HUES6 (cell line): ENCODE data around the gene CD274.

Source experiments
- H3K27ac ChIP-seq: 2 replicates; pipeline ENCODE4 v1.7.0; 2013; ENCODE audit warnings: low read depth, mild to moderate bottlenecking, low read length, inconsistent platforms
- H3K27me3 ChIP-seq: 2 replicates; pipeline ENCODE4 v1.6.1; 2013; ENCODE audit warnings: low read length; ENCODE audit not compliant: control insufficient read depth, insufficient read depth
- H3K36me3 ChIP-seq: 2 replicates; pipeline ENCODE4 v1.6.1; 2013; ENCODE audit warnings: low read length; ENCODE audit not compliant: control insufficient read depth, insufficient read depth
- H3K4me1 ChIP-seq: 2 replicates; pipeline ENCODE4 v1.6.1; 2013; ENCODE audit warnings: low read length; ENCODE audit not compliant: control insufficient read depth, insufficient read depth
- H3K4me3 ChIP-seq: 2 replicates; pipeline ENCODE4 v1.5.1; 2013; ENCODE audit warnings: low read depth, low read length
- H3K9ac ChIP-seq: one replicate; pipeline ENCODE4 v1.6.1; 2013; ENCODE audit warnings: mild to moderate bottlenecking, low read length
- H3K9me3 ChIP-seq: 2 replicates; pipeline ENCODE4 v1.6.1; 2013; ENCODE audit warnings: low read depth, low read length; ENCODE audit not compliant: control insufficient read depth, insufficient read depth

Gene CD274

GRCh38 chr9:5500441-5501235 lies 50.3 kb downstream of the CD274 start:
- peaks cover 2% of the 10 kb centered on the region; the same call in 1 of the 2 replicates for H3K4me1 ChIP-seq
- H3K4me3 ChIP-seq = no peak overlapping the region
- H3K27ac ChIP-seq = no peak overlapping the region
- no peaks in the 10 kb centered on the region for H3K9me3 ChIP-seq
- no peak overlapping the region for H3K9ac ChIP-seq
- no peaks in the 10 kb centered on the region for H3K36me3 ChIP-seq
- H3K27me3 ChIP-seq = no peaks in the 10 kb centered on the region

- Histone ChIP-seq H3K9ac (no peak overlapping the region), H3K27ac (no peak overlapping the region), H3K36me3 (no peaks in the 10 kb centered on the region), H3K27me3 (no peaks in the 10 kb centered on the region), H3K4me3 (no peak overlapping the region), H3K4me1 (peaks cover 2% of the 10 kb centered on the region; the same call in 1 of the 2 replicates), H3K9me3 (no peaks in the 10 kb centered on the region)
Measured at GRCh38 chr9:5502553-5502952, 52.2 kb downstream of the CD274 start.

- peaks cover 6% of the 10 kb centered on the region; the same call in 1 of the 2 replicates for H3K4me1 ChIP-seq
- no peak overlapping the region for H3K27ac ChIP-seq
- H3K27me3 ChIP-seq = no peaks in the 10 kb centered on the region
- H3K36me3 ChIP-seq = no peaks in the 10 kb centered on the region
- H3K9ac ChIP-seq = no peak overlapping the region
- no peaks in the 10 kb centered on the region for H3K9me3 ChIP-seq
- no peak overlapping the region for H3K4me3 ChIP-seq
Measured at GRCh38 chr9:5509573-5509972, 59.2 kb downstream of the CD274 start.

DNA sequence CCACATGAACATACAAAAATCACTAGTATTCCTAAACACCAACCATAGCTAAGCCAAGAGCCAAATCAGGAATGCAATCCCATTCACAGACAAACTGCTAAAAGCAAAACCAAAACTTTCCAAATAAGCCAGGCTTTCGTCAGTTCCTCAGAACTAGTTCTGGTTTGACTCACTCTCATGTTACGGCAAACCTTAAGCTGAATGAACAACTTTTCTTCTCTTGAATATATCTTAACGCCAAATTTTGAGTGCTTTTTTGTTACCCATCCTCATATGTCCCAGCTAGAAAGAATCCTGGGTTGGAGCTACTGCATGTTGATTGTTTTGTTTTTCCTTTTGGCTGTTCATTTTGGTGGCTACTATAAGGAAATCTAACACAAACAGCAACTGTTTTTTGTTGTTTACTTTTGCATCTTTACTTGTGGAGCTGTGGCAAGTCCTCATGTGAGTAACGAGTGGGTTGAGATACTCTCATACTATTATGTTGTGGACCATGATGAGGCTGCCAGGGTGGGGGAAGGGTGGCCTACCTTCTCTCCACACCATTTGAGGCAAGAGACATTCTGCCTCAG lies 60.1 kb downstream of the CD274 start, which contains the start of gene PDCD1LG2:
TSS of gene PDCD1LG2 (plus strand) at position 172 of the 572 bp plus-strand sequence. CDS start 12,016 bp downstream, outside the sequence.
- Histone ChIP-seq H3K36me3 (no peaks in the 10 kb centered on the region), H3K4me3 (no peak within 1 kb of the TSS), H3K4me1 (peaks cover 6% of the 10 kb centered on the region; the same call in 1 of the 2 replicates), H3K27ac (no peak within 1 kb of the TSS), H3K27me3 (no peaks in the 10 kb centered on the region), H3K9me3 (no peaks in the 10 kb centered on the region), H3K9ac (no peak within 1 kb of the TSS)

GRCh38 chr9:5510989-5511388 lies 60.6 kb downstream of the CD274 start:
- no peak overlapping the region for H3K4me3 ChIP-seq

GRCh38 chr9:5511476-5511875 lies 61.1 kb downstream of the CD274 start:
- Histone ChIP-seq H3K4me3 (no peak overlapping the region), H3K9me3 (no peaks in the 10 kb centered on the region), H3K36me3 (no peaks in the 10 kb centered on the region), H3K27me3 (no peaks in the 10 kb centered on the region), H3K9ac (no peak overlapping the region), H3K27ac (no peak overlapping the region), H3K4me1 (peaks cover 6% of the 10 kb centered on the region; the same call in 1 of the 2 replicates)

More at GRCh38 chr9:5510989-5511388, 60.6 kb downstream of the CD274 start:
- Histone ChIP-seq H3K27me3 (no peaks in the 10 kb centered on the region), H3K27ac (no peak overlapping the region), H3K36me3 (no peaks in the 10 kb centered on the region), H3K9ac (no peak overlapping the region), H3K9me3 (no peaks in the 10 kb centered on the region), H3K4me1 (peaks cover 6% of the 10 kb centered on the region; the same call in 1 of the 2 replicates)

- Histone ChIP-seq H3K9ac (no peak overlapping the region), H3K36me3 (no peaks in the 10 kb centered on the region), H3K4me1 (peaks cover 6% of the 10 kb centered on the region; the same call in 1 of the 2 replicates), H3K4me3 (no peak overlapping the region), H3K27me3 (no peaks in the 10 kb centered on the region), H3K27ac (no peak overlapping the region), H3K9me3 (no peaks in the 10 kb centered on the region)
Measured at GRCh38 chr9:5511935-5512580, 61.7 kb downstream of the CD274 start.

DNA sequence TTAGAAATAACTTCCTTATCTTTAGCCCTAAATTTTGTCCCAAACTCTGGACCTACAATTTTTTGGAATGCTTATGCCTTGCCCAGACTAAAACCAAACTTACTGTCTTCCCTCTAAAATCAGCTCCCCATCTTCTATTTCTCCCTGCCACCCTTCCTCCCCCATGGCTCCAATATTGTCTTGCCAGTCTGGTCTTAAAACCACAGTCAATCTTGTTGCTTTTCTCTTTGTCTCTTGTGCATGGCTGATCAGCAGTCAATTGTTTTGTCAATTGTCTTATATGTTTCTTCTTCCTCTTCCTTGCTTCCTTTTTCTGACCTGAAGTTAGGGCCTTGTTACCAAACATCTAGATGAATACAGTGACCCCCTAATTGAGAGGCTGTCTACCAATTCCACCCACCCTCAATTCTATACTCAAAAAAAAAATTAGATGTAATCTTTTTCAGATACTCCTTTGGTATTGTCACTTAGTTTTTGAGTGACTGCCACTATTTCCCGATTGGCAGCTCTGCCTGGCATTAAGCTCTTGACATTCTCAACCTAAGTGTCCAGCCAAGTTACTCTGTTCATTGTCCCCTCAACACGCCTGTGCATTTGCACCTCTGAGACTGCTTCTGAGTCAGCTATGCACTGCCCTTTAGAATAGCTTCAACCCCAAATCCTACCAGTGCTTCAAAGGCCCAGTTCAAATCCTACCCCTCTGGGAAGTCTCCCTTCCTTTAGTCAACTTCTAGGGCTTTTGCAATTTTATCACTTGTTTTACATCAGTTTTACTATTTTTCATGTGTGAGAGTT lies 62.5 kb downstream of the CD274 start:
- Histone ChIP-seq H3K27ac (no peak overlapping the region), H3K9ac (no peak overlapping the region), H3K4me3 (no peak overlapping the region)

DNA sequence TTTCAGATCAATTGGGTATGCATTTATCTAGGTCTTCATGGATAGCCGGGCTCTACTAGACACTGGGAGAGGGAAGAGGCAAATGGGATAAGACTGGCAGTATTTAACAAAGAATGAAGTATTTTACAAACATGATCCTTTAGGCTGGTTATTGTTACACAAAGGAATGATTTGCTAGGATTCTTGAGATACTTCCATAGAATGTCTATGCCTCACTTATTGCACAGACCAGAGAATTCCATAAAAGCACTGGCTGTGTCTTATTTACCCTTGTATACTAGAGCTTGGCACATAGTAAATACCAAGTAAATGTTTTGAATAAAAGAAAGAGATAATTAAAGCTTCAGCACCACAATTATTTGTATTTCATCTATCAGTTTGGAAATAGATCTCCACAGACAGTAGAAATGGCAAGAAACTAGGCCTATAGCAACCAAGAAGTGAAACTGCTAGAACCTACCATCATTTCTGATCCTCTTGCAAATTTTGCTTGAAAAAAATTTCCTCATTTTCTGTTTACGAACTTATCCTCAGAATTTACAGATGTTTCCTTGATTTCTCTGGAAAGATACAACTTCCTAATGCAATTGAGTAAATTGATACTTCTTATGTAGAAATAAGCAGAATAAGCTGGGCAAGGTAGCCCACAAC lies 63.7 kb downstream of the CD274 start:
- H3K9ac ChIP-seq = no peak overlapping the region
- H3K9me3 ChIP-seq = no peaks in the 10 kb centered on the region
- no peaks in the 10 kb centered on the region for H3K36me3 ChIP-seq
- no peaks in the 10 kb centered on the region for H3K27me3 ChIP-seq
- no peak overlapping the region for H3K4me3 ChIP-seq
- H3K4me1 ChIP-seq = peaks cover 15% of the 10 kb centered on the region
- H3K27ac ChIP-seq = no peak overlapping the region

More for the DNA sequence above, 62.5 kb downstream of the CD274 start:
- H3K27me3 ChIP-seq = no peaks in the 10 kb centered on the region
- H3K9me3 ChIP-seq = no peaks in the 10 kb centered on the region
- no peaks in the 10 kb centered on the region for H3K36me3 ChIP-seq
- peaks cover 6% of the 10 kb centered on the region; the same call in 1 of the 2 replicates for H3K4me1 ChIP-seq

GRCh38 chr9:5514617-5515260 lies 64.4 kb downstream of the CD274 start:
- Histone ChIP-seq H3K27ac (no peak overlapping the region), H3K4me1 (peaks cover 20% of the 10 kb centered on the region), H3K27me3 (no peaks in the 10 kb centered on the region), H3K9me3 (no peaks in the 10 kb centered on the region), H3K36me3 (no peaks in the 10 kb centered on the region), H3K9ac (no peak overlapping the region), H3K4me3 (no peak overlapping the region)
